Fibroblast of villous mesenchyme (primary cell): Measurements from ENCODE around the gene CCT5. TPM values are rescaled to one million over a fixed set of nuclear protein-coding genes. Genes with fewer than 3 reads are reported as not detected.
"Not testable (repeated sequence)": the region's sequence is repeated elsewhere in the genome, so short reads cannot be mapped to it uniquely, and the experiment has no call there.

Source experiments
- DNase-seq: peaks from one replicate; pipeline ENCODE4 v3.0.0-alpha.2; 2010; ENCODE audit warnings: low read depth
- H3K4me3 ChIP-seq: 2 replicates; pipeline ENCODE4 v1.5.1; 2011; ENCODE audit warnings: low read depth, mild to moderate bottlenecking, low read length
- small RNA-seq: library from RNA; depleted of rRNA; stranded (forward); fragments of <200 nt; gene quantifications from one replicate; pipeline ENCODE3, GENCODE V24; 2012
- total RNA-seq: library from RNA; depleted of rRNA; stranded (reverse); fragments of >200 nt; gene quantifications from 2 replicates; pipeline ENCODE4 v1.2.3, GENCODE V29; 2012
- TF ChIP-seq, protein P1 (sequence below): IDR thresholded peaks from 2 replicates; pipeline ENCODE4 v1.5.1; 2012; ENCODE audit warnings: low read depth, mild to moderate bottlenecking, low read length; ENCODE audit not compliant: insufficient read depth

Gene CCT5
- total RNA-seq, 1 donor: 425 TPM

DNA sequence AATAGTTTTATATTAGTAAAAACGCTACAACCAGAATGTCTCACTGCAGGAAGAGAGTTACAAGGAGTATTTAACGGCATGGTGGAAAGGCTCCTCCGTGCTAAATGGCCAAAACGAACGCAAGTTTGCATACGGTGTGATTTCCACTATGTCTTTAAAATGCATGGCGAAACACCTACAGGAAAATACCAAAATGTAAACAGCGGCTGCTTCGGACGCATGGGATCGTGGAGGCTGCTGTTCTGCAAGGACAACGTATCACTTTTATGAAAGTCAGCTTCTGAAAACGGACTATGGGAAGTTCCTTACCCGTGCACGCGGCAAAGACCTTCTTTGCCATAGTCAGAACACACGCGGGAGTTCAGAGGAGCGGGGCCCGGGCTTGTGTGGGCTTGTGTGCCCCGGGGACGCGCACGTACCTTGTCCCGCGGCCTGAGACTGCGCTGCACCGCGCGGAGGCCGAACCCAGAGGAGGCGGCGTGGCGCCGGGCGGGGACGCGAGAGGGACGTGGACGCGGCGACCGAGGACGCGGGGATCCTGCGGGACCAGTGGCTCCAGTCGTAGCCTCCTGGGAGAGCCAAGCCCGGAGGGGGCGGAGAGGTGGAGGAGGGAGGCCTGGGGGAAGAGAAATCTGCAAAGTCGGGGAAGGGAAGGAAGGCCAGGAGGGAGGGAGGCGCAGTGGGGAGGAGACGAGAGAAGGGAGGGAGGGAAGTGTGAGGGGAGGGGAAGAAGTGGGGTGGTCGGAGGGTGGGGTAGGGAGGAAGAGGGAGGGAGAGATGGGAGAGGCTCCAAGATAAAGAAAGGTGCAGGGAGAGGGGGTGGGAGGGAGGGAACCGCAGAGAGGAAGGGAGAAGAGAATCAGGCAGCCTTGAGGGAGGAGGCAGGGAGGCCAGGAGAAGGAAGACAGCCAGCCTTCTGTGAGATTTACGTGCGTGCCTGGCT, 57.4 kb downstream of the CCT5 start, which contains the start of gene CMBL:
Gene CMBL, minus strand, starts transcription at position 697 of the 943 bp plus-strand sequence. CDS start 17,140 bp downstream, outside the sequence.
- peak within 1 kb of the TSS; percentile 68 for H3K4me3 ChIP-seq
- TF ChIP-seq, protein P1, sequence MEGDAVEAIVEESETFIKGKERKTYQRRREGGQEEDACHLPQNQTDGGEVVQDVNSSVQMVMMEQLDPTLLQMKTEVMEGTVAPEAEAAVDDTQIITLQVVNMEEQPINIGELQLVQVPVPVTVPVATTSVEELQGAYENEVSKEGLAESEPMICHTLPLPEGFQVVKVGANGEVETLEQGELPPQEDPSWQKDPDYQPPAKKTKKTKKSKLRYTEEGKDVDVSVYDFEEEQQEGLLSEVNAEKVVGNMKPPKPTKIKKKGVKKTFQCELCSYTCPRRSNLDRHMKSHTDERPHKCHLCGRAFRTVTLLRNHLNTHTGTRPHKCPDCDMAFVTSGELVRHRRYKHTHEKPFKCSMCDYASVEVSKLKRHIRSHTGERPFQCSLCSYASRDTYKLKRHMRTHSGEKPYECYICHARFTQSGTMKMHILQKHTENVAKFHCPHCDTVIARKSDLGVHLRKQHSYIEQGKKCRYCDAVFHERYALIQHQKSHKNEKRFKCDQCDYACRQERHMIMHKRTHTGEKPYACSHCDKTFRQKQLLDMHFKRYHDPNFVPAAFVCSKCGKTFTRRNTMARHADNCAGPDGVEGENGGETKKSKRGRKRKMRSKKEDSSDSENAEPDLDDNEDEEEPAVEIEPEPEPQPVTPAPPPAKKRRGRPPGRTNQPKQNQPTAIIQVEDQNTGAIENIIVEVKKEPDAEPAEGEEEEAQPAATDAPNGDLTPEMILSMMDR: no peak
- peak; percentile 50 for DNase-seq

- no peak for DNase-seq
- H3K4me3 ChIP-seq: no peak overlapping the region
- TF ChIP-seq, protein P1: no peak
Measured at GRCh38 chr5:10308844-10309243, 58.8 kb downstream of the CCT5 start.

- TF ChIP-seq, protein P1: no peak
- peak; percentile 76 for DNase-seq
- no peak overlapping the region for H3K4me3 ChIP-seq
Measured at GRCh38 chr5:10310066-10310779, 60.1 kb downstream of the CCT5 start.

GRCh38 chr5:10310835-10311570, 60.9 kb downstream of the CCT5 start:
- not testable (repeated sequence) for DNase-seq, H3K4me3 ChIP-seq

DNA sequence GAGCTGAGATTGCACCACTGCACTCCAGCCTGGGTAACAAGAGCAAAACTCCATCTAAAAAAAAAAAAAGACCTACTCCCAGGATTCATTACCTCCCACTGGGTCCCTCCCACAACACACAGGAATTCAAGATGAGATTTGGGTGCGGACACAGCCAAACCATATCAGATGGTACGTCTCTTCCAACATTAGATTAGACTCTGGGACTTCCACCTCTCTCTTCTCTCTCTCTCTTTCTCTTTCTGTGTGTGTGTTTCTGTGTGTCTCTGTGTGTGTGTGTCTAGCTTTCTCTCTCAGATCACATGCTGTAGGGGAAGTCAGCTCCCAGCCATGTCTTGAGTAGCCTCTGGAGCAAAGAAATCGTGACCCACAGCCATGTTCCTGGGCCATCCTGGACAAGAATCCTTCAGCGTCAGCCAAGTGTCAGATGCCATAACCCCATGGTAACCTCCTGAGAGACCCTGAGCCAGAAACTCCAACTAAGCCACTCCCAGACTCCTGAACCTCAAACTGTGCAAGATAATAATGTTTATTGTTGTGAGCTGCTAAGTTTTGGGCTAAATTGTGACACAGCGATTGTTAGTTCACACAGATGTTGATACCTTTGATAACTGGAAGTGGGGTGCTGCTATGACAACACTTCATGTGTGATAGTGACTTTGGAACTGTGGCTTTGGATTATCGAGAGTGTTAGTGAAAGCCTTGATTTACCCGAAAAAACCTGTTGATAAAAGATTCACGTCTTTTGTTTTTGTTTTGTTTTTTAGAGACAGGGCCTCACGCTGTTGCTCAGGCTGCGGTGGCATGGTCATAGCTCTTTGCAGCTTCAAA, 61.7 kb downstream of the CCT5 start:
- H3K4me3 ChIP-seq: no peak overlapping the region
- no peak for DNase-seq
- TF ChIP-seq, protein P1: no peak

GRCh38 chr5:10315201-10315600, 65.1 kb downstream of the CCT5 start:
- no peak for DNase-seq
- TF ChIP-seq, protein P1: no peak
- H3K4me3 ChIP-seq: no peak overlapping the region

Small RNA genes within 50 kb of the gene (small RNA-seq; reads per million reads assigned to genes)
- gene RF00019: not detected

Other genes with a start within 250 kb of the CCT5 start
- 13.2 and 16.8 TPM in 2 replicates for gene ATPSCKMT, start 392 bp upstream of the CCT5 start, total RNA-seq
- 4.2 and 8.2 TPM in 2 replicates for gene CMBL, start 57.6 kb downstream of the CCT5 start, total RNA-seq
- gene MARCHF6, start 103.4 kb downstream of the CCT5 start, total RNA-seq: 40.6 and 69.5 TPM in 2 replicates
- gene ROPN1L, start 191.6 kb downstream of the CCT5 start, total RNA-seq: 0.32 and 0.43 TPM in 2 replicates